NT2/D1 (cell line): ENCODE measurements around the gene RCCD1.

Experiments used
- YY1 ChIP-seq: IDR thresholded peaks from 2 replicates; pipeline ENCODE4 v1.6.1; 2011; ENCODE audit not compliant: insufficient read length, insufficient read depth
- ZNF274 ChIP-seq: IDR thresholded peaks from 2 replicates; pipeline ENCODE4 v1.6.1; 2011; ENCODE audit warnings: mild to moderate bottlenecking, low read depth, low read length

DNA sequence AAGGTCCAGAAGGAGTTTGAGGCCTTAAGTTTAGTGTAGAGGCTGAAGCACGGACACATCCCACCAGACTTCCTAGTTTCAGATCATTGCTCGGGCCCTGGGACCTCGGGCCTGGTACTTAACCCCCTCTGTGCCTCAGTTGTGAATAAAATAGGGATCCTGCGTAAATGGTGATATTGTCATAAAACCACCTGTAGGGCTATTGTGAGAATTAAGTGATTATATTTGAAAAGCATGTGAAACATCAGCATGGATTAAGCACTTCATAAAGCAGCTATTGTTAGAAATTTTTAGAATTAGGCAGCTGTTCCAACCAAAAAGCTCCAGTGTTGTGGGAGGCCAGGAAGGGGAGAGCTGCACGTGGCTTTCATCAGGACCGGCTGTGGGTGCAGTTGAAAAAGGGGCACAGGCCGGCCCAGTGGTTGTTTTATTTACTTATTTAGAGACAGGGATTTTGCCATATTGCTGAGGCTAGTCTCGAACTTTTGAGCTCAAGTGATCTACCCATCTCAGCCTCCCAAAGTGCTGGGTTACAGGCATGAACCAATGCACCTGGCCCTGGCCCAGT, 4.4 kb downstream of the RCCD1 start:
- TF ChIP-seq ZNF274 (no peak), YY1 (no peak)
